OCI-LY7 (cell line): ENCODE data around the gene FRMD1. TPM values are rescaled to one million over a fixed set of nuclear protein-coding genes. Genes with fewer than 3 reads are reported as not detected.

Source experiments
- BruUV-seq: library from RNA; stranded (reverse); fragments of 400-500 nt; replicated peaks from 2 replicates; lab custom pipeline; 2021; lab: Mats Ljungman, UMichigan
- CTCF ChIA-PET: fragments of 300-600 bp; sonication (Branson Sonifier 250); formaldehyde crosslinking; loops from one replicate; lab custom pipeline; 2022; ENCODE audit warnings: antibody characterized with exemption; ENCODE audit not compliant: unreplicated experiment; lab: Charles Lee
- POLR2A ChIA-PET: fragments of 300-600 bp; sonication (Branson Sonifier 250); formaldehyde crosslinking; loops from one replicate; lab custom pipeline; 2022; ENCODE audit warnings: antibody characterized with exemption; lab: Charles Lee
- DNase-seq: peaks from one replicate; pipeline ENCODE4 v3.0.0-alpha.2; 2015; ENCODE audit warnings: low spot score
- H2AFZ ChIP-seq: fragments of 200-600 bp; sonication (generic), shearing (Covaris generic); 2 replicates; pipeline ENCODE4 v1.6.1; 2014; ENCODE audit warnings: mild to moderate bottlenecking, antibody characterized with exemption, low read length, moderate library complexity
- H3K27ac ChIP-seq: fragments of 200-600 bp; sonication (generic); 2 replicates; pipeline ENCODE4 v1.5.1; 2014; ENCODE audit warnings: mixed run types, low read depth, mild to moderate bottlenecking, moderate library complexity, low read length, inconsistent platforms; ENCODE audit not compliant: poor library complexity, severe bottlenecking
- H3K36me3 ChIP-seq: fragments of 200-600 bp; sonication (generic); 2 replicates; pipeline ENCODE4 v1.6.1; 2014; ENCODE audit warnings: mild to moderate bottlenecking, antibody characterized with exemption, low read length, moderate library complexity, mixed read lengths; ENCODE audit not compliant: insufficient read depth
- H3K4me1 ChIP-seq: fragments of 200-600 bp; sonication (generic); 2 replicates; pipeline ENCODE4 v1.5.1; 2014; ENCODE audit warnings: mild to moderate bottlenecking, low read length; ENCODE audit not compliant: insufficient read depth, poor library complexity, severe bottlenecking
- H3K4me2 ChIP-seq: fragments of 200-600 bp; sonication (generic); 2 replicates; pipeline ENCODE4 v1.6.1; 2014; ENCODE audit warnings: mild to moderate bottlenecking, low read length
- H3K4me3 ChIP-seq: fragments of 200-600 bp; sonication (generic); 2 replicates; pipeline ENCODE4 v1.5.1; 2014; ENCODE audit warnings: mild to moderate bottlenecking, low read depth, low read length; ENCODE audit not compliant: poor library complexity, severe bottlenecking
- H3K79me2 ChIP-seq: fragments of 200-600 bp; sonication (generic); 2 replicates; pipeline ENCODE4 v1.6.1; 2016; ENCODE audit warnings: low read depth, mild to moderate bottlenecking, low read length, moderate library complexity, mixed read lengths; ENCODE audit not compliant: insufficient read depth
- H3K9me2 ChIP-seq: fragments of 200-600 bp; sonication (generic); 2 replicates; pipeline ENCODE4 v1.6.1; 2016; ENCODE audit warnings: mild to moderate bottlenecking, low read length, mixed read lengths; ENCODE audit not compliant: insufficient read depth
- H3K9me3 ChIP-seq: fragments of 200-600 bp; sonication (generic); 2 replicates; pipeline ENCODE4 v1.6.1; 2014; ENCODE audit warnings: mild to moderate bottlenecking, mixed run types, low read length, mixed read lengths
- H4K20me1 ChIP-seq: fragments of 200-600 bp; sonication (generic); 2 replicates; pipeline ENCODE4 v1.6.1; 2014; ENCODE audit warnings: mild to moderate bottlenecking, antibody characterized with exemption, low read length, moderate library complexity, mixed read lengths; ENCODE audit not compliant: insufficient read depth
- CTCF ChIP-seq: fragments of 200-600 bp; sonication (generic); conservative IDR thresholded peaks from 2 replicates; pipeline ENCODE4 v1.5.1; 2014; ENCODE audit warnings: mild to moderate bottlenecking, antibody characterized with exemption, low read length, moderate library complexity, mixed read lengths
- EZH2phosphoT487 ChIP-seq: fragments of 200-600 bp; sonication (generic); IDR thresholded peaks from 2 replicates; pipeline ENCODE4 v1.6.1; 2018; ENCODE audit warnings: low read depth, borderline replicate concordance, mild to moderate bottlenecking, mixed run types, antibody characterized with exemption, low read length, moderate library complexity, mixed read lengths
- intact Hi-C: fragments of 100-400 bp; cut with micrococcal nuclease; formaldehyde crosslinking; loops from one replicate; pipeline ENCODE4 v1.10.0; 2022; ENCODE audit not compliant: unreplicated experiment
- total RNA-seq, 2 experiments: library from RNA; depleted of rRNA in 1 of 2; stranded (reverse); fragments of >200 nt in 1 of 2; shearing (Covaris generic) in 1 of 2; gene quantifications; 2 replicates each; pipeline ENCODE4 v1.2.3, GENCODE V29; 2014 to 2022

The FRMD1 gene
- total RNA-seq, 2 experiments from 2014 or later = not detected

DNA sequence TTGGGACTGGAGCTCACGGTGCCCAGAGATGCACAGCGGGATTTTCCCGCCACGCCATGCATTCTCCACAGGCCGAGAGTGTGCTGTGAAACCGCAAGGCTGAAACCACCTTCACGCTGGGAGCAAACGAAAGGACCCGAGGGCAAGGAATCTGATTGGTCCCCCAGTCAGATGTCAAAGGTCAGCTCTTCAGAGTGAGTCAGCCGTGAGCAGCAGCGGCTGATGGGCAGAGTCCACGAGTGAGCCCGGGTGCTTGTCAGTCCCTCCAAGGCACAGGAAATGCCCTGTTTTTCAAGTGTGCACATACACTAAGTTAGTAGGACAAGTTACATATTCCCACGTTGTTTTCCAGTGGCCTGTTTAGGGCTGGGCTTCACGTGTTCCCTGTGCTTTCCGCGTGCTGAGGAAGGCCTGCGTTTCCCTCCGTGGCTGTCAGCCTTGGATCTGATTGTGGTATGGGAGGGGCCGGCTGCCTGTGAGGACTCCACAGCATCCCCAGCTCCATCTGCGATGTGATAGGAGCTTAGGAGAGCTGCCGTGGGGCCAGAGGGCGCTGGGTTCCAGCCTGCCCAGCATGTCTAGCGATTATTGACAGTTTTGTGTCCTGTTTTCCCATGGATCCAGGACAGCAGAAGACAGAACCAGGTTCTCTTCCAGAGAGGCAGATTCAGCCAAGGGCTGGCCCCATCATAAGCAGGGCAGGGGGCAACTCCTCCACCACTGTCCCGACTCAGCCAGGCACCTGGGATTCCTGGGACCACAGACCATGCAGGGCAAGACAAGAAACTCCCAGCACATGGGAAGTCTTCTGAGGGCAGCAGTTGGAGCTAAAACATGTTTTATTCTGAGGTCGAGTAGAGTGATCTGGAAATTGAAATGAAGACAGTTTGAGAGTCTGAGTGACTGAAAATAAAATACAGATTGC is 38.2 kb upstream of the FRMD1 start:
- Histone ChIP-seq H4K20me1 (no peaks in the 10 kb centered on the region), H3K79me2 (no peaks in the 10 kb centered on the region)

GRCh38 chr6:168116438-168116974 is 37.5 kb upstream of the FRMD1 start:
- no peaks in the 10 kb centered on the region for H4K20me1 ChIP-seq
- no peaks in the 10 kb centered on the region for H3K36me3 ChIP-seq
- H2AFZ ChIP-seq = no peak overlapping the region
- TF ChIP-seq CTCF (no peak), EZH2phosphoT487 (no peak)
- no peak for DNase-seq
- H3K27ac ChIP-seq = no peak overlapping the region
- H3K9me3 ChIP-seq = no peaks in the 10 kb centered on the region
- H3K4me2 ChIP-seq = no peak overlapping the region
- no peaks in the 10 kb centered on the region for H3K9me2 ChIP-seq
- H3K4me1 ChIP-seq = no peaks in the 10 kb centered on the region
- BruUV-seq = no TSS peak
- ChIA-PET POLR2A (no interaction called here), CTCF (no interaction called here)
- no peaks in the 10 kb centered on the region for H3K79me2 ChIP-seq
- H3K4me3 ChIP-seq = no peak overlapping the region
- intact Hi-C loops = no loop called here

More for the DNA sequence above, 38.2 kb upstream of the FRMD1 start:
- ChIA-PET POLR2A (no interaction called here), CTCF (no interaction called here)
- Histone ChIP-seq H2AFZ (no peak overlapping the region), H3K4me1 (no peaks in the 10 kb centered on the region), H3K27ac (no peak overlapping the region), H3K9me3 (no peaks in the 10 kb centered on the region), H3K36me3 (no peaks in the 10 kb centered on the region), H3K9me2 (no peaks in the 10 kb centered on the region), H3K4me2 (no peak overlapping the region), H3K4me3 (no peak overlapping the region)
- no TSS peak for BruUV-seq
- intact Hi-C loops = no loop called here
- no peak for TF ChIP-seq EZH2phosphoT487
- no peak for TF ChIP-seq CTCF
- DNase-seq = no peak
